IPS-18a (cell line): ENCODE data around the gene ADAMTS18.

Experiments used
- H3K27ac ChIP-seq: one replicate; pipeline ENCODE4 v1.5.1; 2013; ENCODE audit warnings: low read length
- H3K27me3 ChIP-seq: one replicate; pipeline ENCODE4 v1.6.1; 2013; ENCODE audit warnings: mild to moderate bottlenecking, low read length; ENCODE audit not compliant: control insufficient read depth, insufficient read depth
- H3K36me3 ChIP-seq: one replicate; pipeline ENCODE4 v1.6.1; 2013; ENCODE audit warnings: low read depth, low read length; ENCODE audit not compliant: control insufficient read depth
- H3K4me1 ChIP-seq: one replicate; pipeline ENCODE4 v1.6.1; 2013; ENCODE audit warnings: low read depth, low read length; ENCODE audit not compliant: control insufficient read depth
- H3K4me3 ChIP-seq: one replicate; pipeline ENCODE4 v1.5.1; 2013; ENCODE audit warnings: low read length
- H3K9ac ChIP-seq: one replicate; pipeline ENCODE4 v1.6.1; 2013; ENCODE audit warnings: mild to moderate bottlenecking, low read length, moderate library complexity
- H3K9me3 ChIP-seq: one replicate; pipeline ENCODE4 v1.6.1; 2013; ENCODE audit warnings: low read depth, low read length; ENCODE audit not compliant: control insufficient read depth

ADAMTS18 gene

DNA sequence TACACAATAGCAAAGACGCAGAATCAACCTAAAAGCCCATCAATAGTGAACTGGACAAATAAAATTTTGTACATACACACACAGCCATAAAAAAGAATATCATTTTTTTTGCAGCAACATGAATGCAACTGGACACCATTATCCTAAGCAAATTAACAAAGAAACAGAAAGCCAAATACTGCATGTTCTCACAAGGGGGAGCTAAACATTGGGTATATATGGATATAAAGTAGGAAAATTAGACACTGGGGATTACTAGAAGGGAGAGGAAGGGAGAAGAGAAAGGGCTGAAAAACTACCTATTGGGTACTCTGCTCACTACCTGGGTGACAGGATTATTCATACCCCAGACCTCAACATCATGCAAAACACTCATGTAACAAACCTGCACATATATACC lies 28.2 kb downstream of the ADAMTS18 start:
- Histone ChIP-seq H3K27me3 (no peaks in the 10 kb centered on the region), H3K4me1 (peaks cover 4% of the 10 kb centered on the region), H3K9ac (no peak overlapping the region)

GRCh38 chr16:77404775-77405174 lies 30.1 kb downstream of the ADAMTS18 start:
- no peaks in the 10 kb centered on the region for H3K36me3 ChIP-seq
- H3K9me3 ChIP-seq = peaks cover 3% of the 10 kb centered on the region
- no peaks in the 10 kb centered on the region for H3K27me3 ChIP-seq
- H3K9ac ChIP-seq = no peak overlapping the region
- no peak overlapping the region for H3K27ac ChIP-seq
- no peak overlapping the region for H3K4me3 ChIP-seq
- H3K4me1 ChIP-seq = peaks cover 4% of the 10 kb centered on the region

More for the DNA sequence above, 28.2 kb downstream of the ADAMTS18 start:
- Histone ChIP-seq H3K4me3 (no peak overlapping the region), H3K27ac (no peak overlapping the region), H3K9me3 (peaks cover 3% of the 10 kb centered on the region), H3K36me3 (no peaks in the 10 kb centered on the region)

DNA sequence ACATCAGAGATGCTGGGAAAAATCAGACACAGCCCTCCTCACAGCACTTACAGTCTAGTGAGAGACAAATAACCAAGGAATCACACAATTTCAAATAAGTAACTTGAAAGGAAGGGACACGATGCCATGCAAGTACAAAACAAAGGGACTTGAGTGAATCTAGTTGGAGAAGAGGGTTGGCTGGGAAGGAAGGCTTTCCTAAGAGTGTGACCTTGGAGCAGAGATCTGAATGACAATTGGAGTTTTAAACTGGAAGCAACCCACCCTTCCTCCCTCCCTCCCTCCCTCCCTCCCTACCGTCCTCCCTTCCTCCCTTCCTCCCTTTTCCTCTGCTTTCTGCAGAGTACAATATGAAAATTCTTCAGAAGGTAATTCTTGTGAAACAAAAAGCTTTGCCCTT lies 31.1 kb downstream of the ADAMTS18 start:
- no peaks in the 10 kb centered on the region for H3K27me3 ChIP-seq
- H3K36me3 ChIP-seq = no peaks in the 10 kb centered on the region
- no peak overlapping the region for H3K9ac ChIP-seq
- no peak overlapping the region for H3K27ac ChIP-seq
- H3K4me1 ChIP-seq = peaks cover 6% of the 10 kb centered on the region
- H3K9me3 ChIP-seq = peaks cover 3% of the 10 kb centered on the region
- no peak overlapping the region for H3K4me3 ChIP-seq

DNA sequence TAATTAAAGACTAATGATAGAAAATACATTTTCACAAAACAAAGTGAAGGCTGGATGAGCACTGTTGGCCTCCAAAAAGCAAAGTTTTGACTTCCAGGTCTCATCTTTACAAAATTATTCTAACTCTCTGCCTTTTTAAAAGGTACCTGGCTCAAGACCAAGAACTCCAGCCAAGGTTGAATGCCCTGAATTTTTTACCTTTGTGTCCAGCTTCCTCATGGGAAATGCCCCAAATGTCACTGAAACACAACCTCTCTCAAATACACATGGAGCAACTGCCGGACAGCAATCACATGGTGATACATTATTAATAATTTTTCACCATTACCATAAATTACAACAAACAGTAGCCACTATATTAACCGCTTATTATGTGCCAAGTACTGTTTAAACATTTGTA lies 32.2 kb downstream of the ADAMTS18 start:
- Histone ChIP-seq H3K4me3 (no peak overlapping the region), H3K9ac (no peak overlapping the region), H3K4me1 (peaks cover 11% of the 10 kb centered on the region), H3K9me3 (no peaks in the 10 kb centered on the region), H3K27ac (no peak overlapping the region), H3K36me3 (no peaks in the 10 kb centered on the region), H3K27me3 (no peaks in the 10 kb centered on the region)

DNA sequence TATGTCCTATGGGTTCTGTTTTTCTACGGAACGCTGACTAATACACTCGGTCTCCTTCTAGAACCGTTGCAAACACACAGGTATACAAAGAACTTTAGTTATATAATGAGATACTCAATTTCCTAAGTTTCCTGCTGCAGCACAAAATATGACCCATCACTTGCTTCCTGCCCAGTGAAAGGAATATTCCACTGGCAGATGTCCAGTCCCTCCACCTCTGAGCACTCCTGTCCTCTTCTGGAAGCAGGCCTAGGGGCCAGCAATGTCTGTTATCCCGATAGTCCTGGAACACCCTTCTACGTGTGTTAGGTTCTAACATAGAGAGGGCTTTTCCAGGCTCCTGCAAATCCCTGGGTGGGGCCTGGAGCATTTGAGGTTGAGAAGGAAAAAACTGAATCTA lies 32.7 kb downstream of the ADAMTS18 start:
- H3K9ac ChIP-seq = no peak overlapping the region
- no peak overlapping the region for H3K27ac ChIP-seq
- no peaks in the 10 kb centered on the region for H3K9me3 ChIP-seq
- H3K4me3 ChIP-seq = no peak overlapping the region
- peaks cover 11% of the 10 kb centered on the region for H3K4me1 ChIP-seq
- no peaks in the 10 kb centered on the region for H3K36me3 ChIP-seq
- no peaks in the 10 kb centered on the region for H3K27me3 ChIP-seq

- Histone ChIP-seq H3K4me3 (no peak overlapping the region), H3K27ac (no peak overlapping the region), H3K9ac (no peak overlapping the region), H3K27me3 (no peaks in the 10 kb centered on the region), H3K9me3 (no peaks in the 10 kb centered on the region), H3K36me3 (no peaks in the 10 kb centered on the region), H3K4me1 (peaks cover 11% of the 10 kb centered on the region)
Observed at GRCh38 chr16:77399546-77399945, 35.3 kb downstream of the ADAMTS18 start.

- no peaks in the 10 kb centered on the region for H3K36me3 ChIP-seq
- no peak overlapping the region for H3K9ac ChIP-seq
- H3K27ac ChIP-seq = no peak overlapping the region
- H3K9me3 ChIP-seq = no peaks in the 10 kb centered on the region
- no peak overlapping the region for H3K4me3 ChIP-seq
- H3K27me3 ChIP-seq = no peaks in the 10 kb centered on the region
- H3K4me1 ChIP-seq = peaks cover 11% of the 10 kb centered on the region
Observed at GRCh38 chr16:77399066-77399465, 35.8 kb downstream of the ADAMTS18 start.

DNA sequence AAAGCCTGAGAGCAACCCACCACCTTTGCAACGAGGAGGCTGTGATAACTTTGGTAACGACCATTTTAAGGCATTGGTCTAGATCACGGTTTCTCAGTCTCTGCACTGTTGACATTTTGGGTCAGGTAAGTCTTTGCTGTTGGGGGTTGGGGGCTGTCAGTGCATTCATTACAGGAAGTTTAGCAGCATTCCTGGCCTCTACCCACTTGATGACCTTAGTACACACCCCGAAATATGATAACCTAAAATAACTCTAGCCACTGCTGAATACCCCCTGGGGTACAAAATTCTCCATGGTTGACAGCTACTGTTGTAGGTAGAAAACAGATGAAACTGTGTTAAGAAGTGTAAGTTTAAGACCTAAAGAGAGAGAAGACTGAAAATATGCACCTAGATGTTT lies 36.3 kb downstream of the ADAMTS18 start:
- Histone ChIP-seq H3K36me3 (no peaks in the 10 kb centered on the region), H3K27ac (no peak overlapping the region), H3K27me3 (no peaks in the 10 kb centered on the region), H3K4me1 (peaks cover 9% of the 10 kb centered on the region), H3K9ac (no peak overlapping the region), H3K9me3 (no peaks in the 10 kb centered on the region), H3K4me3 (no peak overlapping the region)

DNA sequence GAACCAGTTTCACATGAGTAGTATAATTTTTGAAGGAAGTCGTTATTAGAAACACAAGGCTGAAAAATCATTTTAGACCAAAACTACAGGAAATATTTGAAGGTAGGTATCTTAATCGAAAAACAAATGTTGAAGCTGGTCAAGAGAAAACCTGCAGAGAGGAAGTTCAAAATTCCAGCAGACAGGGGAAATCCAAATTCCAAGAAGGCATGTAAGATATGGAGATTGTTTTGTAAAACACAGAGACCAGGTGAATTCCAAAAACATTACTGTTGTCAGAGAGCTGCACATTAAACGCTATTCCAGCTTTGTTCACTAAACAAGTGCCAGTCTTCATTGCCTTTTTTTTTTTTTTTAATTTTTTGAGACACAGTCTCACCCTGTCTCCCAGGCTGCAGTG lies 38.4 kb downstream of the ADAMTS18 start:
- H3K27me3 ChIP-seq = no peaks in the 10 kb centered on the region
- H3K9ac ChIP-seq = no peak overlapping the region
- no peaks in the 10 kb centered on the region for H3K36me3 ChIP-seq
- H3K9me3 ChIP-seq = no peaks in the 10 kb centered on the region
- H3K4me1 ChIP-seq = peaks cover 10% of the 10 kb centered on the region
- H3K27ac ChIP-seq = no peak overlapping the region
- H3K4me3 ChIP-seq = no peak overlapping the region

DNA sequence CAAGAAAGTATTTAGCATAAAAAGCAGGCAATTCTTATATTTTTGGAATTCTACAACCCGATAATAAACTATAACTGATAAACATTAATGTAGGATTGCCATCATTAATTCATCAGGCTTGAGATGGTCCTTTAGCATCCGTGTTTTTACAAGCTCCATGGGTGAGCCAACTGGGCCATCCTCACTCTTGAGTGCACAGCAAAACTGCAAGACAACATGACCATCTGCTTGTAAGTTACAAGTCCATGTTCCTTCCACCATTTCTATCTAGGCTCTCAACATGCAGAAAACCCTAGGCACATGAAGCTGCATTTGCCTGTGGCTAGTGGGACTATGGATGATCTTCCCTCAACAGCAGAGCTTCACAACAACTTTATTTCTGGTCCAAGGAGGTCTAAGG lies 40.1 kb downstream of the ADAMTS18 start:
- Histone ChIP-seq H3K9ac (no peak overlapping the region), H3K36me3 (no peaks in the 10 kb centered on the region), H3K27ac (no peak overlapping the region), H3K9me3 (no peaks in the 10 kb centered on the region), H3K27me3 (no peaks in the 10 kb centered on the region), H3K4me3 (no peak overlapping the region), H3K4me1 (peaks cover 12% of the 10 kb centered on the region)

DNA sequence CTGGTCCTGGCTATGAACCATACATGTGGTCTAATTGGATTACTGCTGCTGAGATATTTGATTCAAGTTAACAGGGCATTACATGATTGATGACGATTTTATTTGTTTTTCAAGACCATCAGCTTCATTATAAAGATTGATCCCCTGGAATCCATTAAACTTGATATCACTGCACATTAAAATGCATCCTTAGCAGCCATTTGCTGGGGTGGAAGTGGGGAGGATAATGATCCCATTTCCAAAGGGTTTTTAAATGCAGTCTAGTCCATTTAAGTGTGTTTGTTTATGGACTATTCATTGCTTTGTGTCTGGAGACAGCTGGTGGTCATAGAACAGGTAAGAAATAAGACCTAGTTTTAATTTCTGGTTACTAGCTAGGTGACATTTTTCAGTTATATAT lies 40.9 kb downstream of the ADAMTS18 start:
- no peak overlapping the region for H3K4me3 ChIP-seq
- no peaks in the 10 kb centered on the region for H3K27me3 ChIP-seq
- no peaks in the 10 kb centered on the region for H3K9me3 ChIP-seq
- peaks cover 12% of the 10 kb centered on the region for H3K4me1 ChIP-seq
- H3K27ac ChIP-seq = no peak overlapping the region
- H3K36me3 ChIP-seq = no peaks in the 10 kb centered on the region
- H3K9ac ChIP-seq = no peak overlapping the region

- no peak overlapping the region for H3K4me3 ChIP-seq
- no peaks in the 10 kb centered on the region for H3K27me3 ChIP-seq
- H3K27ac ChIP-seq = no peak overlapping the region
- peaks cover 5% of the 10 kb centered on the region for H3K4me1 ChIP-seq
- no peaks in the 10 kb centered on the region for H3K36me3 ChIP-seq
- H3K9ac ChIP-seq = no peak overlapping the region
- H3K9me3 ChIP-seq = no peaks in the 10 kb centered on the region
Observed at GRCh38 chr16:77387815-77388209, 47.0 kb downstream of the ADAMTS18 start.
